GM19240 (cell line): ENCODE measurements around the gene ARID1B.

ENCODE experiments used
- DNase-seq: peaks from one replicate; pipeline ENCODE4 v3.0.0; 2011; ENCODE audit warnings: low spot score; ENCODE audit not compliant: insufficient read length

The ARID1B gene

GRCh38 chr6:156850353-156850752 is 73.2 kb downstream of the ARID1B start:
- DNase-seq: no peak

- no peak for DNase-seq
These were observed 74.3 kb downstream of the ARID1B start for GRCh38 chr6:156851454-156851921.

DNA sequence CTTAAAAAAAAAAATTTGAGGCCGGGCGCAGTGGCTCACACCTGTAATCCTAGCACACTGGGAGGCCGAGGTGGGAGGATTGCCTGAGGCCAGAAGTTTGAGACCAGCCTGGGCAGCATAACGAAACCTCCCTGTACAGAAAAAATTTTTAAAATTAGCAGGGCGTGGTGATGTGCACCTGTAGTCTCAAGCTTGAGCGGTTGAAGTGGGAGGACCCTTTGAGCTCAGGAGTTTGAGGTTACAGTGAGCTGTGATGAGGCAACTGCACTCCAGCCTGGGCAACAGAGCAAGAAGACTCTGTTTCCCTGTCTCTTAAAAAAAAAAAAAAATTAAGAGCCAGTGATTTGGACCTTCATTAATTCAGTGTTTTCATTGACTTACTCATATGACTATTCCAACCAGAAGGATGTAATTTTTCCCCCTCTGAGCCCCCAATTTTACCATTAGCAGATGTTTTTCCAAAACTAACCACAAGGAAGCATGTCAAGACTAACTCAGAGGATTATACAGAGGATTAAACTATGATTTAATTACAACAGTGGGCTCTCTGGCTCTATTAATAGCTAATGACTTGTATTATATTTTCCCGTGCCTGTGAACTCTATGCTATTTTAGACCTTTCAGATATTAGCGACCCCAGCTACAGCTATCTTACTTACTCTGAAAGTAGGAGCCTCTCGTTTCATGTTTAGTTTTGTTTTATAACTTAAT is 75.1 kb downstream of the ARID1B start:
- DNase-seq: no peak

DNA sequence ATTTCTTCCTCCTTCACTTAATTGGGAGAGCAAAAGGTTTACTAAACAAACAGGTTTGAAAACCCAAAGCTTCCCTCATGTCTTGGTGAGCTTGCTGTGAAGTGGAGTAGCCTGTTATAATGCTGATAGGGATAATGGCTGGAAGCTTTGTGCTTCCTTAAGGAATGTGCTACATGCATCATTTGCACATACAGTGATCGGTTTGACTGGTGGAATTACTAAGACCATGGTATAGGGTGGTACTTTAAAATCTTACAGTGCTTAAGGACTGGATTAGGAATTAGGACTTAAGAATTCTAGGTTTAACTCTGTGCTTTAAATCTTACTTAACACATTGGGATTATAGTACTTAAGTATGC is 75.7 kb downstream of the ARID1B start:
- DNase-seq: no peak

DNA sequence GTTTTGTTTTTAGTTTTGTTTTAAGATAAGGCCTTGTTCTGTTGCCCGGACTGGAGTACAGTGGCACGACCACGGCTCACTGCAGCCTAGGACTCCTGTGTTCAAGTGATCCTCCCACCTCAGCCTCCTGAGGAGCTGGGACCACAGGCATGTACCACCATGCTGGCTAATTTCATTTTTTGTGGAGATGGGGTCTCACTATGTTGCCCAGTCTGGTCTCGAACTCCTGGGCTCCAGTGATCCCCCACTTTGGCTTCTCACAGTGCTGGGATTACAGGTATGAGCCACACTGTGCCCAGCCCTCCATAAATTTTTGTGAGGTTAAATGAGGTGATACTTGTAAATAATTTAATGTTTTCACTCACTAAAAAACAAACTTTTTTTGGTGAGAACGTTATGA is 76.6 kb downstream of the ARID1B start:
- DNase-seq: no peak

DNA sequence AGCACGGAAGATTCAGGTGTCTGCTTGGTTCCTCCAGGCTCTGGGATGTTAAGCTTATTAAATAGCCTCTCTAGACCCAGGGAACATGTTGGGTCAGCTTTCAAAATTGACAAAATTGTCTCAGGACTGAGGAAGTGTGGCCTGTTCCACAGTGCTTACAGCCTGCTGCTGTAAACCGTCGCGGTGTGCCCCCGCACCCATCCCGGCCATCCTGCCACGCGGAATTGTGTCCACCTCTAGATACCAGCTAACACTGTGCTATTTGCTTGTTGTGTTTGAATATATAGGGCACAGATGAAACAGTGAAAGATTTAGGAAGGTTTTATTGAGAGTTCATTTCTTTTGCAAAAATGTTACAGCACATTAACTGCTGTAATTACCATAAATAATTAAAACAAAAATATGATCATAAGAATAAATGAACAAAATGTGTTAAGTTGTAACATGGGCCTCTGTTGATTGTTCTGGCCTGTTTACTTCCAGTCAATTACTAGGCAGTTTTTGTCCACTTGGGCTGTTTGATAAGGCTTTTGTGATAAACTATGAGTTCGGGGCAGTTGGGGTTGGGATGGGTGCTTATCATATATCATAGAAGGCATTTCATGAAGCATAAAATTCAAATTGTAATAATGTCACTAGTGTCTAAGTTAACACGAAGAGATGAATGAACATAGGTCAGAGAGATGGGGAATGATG is 77.4 kb downstream of the ARID1B start:
- DNase-seq: no peak

DNA sequence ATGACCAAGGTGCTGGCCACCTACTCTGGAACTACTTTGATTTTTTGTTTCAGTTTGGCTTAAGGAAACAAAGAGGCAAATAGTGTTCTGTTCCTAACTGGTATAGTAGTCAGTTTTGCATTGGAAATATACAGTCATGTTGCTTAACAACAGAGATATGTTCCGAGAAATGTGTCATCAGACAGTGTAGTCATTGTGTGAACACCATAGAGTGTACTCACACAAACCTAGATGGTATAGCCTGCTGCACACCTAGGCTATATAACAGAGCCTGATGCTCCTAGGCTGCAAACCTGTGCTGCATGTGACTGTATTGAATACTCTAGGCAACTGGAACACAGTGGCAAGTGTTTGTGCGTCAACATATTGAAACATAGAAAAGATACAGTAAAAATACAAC is 80.4 kb downstream of the ARID1B start:
- no peak for DNase-seq

GRCh38 chr6:156859686-156860085 is 82.5 kb downstream of the ARID1B start:
- DNase-seq: no peak

DNA sequence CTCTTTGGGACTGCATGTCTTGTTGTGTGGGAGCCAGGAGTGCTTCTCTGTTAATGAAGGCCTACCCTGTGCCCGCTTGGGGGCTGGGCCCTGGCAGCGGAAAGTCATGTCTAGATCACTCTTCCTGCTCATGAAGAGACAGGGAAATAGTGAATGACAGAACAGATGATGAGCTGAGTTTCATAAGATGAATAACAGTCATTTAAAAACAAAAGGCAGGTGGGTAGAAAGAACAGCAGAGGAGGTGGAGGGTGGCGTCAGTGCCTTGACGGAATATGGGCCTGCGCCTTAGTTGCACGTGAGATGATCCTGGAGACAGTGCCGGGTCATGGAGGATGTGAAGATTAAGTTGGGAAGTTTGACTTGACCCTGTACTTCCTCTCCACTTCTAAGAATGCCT is 85.5 kb downstream of the ARID1B start:
- DNase-seq: no peak

- no peak for DNase-seq
These were observed 86.3 kb downstream of the ARID1B start for GRCh38 chr6:156863504-156863903.

DNA sequence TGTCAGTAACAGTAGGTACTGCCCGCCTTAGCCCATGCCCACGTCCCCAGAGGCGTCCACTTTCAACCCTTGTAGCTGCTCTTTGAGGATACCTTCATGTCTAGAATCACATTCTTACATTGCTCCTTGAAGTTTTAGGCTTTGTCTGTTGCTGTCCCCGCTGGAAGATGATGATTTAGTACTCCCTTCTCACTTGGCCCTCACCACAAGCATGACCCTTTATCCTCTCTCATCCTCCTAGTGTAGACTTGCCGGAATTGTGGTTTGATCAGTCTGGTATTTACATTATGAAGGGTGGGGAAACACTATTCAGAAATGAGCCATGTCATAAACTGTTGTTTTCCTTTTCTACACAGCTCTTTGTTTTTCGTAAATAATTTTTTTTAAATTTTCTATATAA is 87.4 kb downstream of the ARID1B start:
- DNase-seq: no peak

DNA sequence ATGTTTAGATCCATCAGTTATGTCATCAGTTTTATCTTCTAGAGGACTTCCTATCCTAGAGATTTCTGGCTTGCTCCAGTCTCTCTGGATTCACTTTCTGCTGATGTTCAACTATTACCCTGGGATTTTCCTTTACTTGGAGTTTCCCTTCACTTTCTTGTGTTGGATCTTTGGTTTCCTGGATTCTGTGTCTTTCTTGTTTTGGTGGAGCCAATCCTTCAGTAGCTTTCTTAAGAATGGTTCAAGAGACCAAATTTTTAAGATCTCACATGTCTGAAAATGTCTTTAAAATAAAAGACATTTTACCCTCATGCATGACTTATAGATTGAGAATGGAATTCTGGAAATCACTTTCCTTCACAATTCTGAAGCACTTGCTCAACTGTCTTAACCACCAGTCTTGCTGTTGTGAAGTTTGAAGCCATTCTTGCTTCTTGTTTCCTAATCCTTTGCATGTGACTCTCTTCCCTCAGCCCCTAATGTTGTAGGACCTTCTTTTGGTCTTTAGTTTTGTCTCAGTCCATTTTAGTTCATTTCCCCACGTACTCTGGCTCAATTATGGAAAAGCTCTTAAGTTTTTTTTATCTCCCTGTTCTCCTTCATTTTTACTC is 87.9 kb downstream of the ARID1B start:
- no peak for DNase-seq

- no peak for DNase-seq
These were observed 89.2 kb downstream of the ARID1B start for GRCh38 chr6:156866220-156867015.

DNA sequence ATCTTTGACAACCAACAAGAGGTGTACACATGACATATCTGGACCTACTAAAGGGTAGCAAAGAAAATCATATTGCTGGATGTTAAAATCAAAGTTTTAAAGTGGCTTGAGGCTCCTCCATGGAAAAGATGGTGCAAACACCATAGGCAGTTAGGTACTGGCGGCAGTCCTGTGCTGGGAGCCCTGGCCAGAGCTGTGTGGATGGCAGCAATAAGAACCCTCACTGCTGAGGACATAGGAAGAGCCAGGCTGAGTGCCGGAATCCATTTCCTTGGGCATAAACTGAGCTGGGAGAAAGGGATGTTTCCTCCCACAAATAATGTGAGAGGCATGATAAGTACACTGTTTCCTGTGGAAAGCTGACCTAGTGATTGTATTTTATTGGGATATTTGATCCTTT is 89.9 kb downstream of the ARID1B start:
- no peak for DNase-seq

- no peak for DNase-seq
These were observed 91.2 kb downstream of the ARID1B start for GRCh38 chr6:156868385-156868784.

GRCh38 chr6:156869980-156870398 is 92.8 kb downstream of the ARID1B start:
- no peak for DNase-seq

DNA sequence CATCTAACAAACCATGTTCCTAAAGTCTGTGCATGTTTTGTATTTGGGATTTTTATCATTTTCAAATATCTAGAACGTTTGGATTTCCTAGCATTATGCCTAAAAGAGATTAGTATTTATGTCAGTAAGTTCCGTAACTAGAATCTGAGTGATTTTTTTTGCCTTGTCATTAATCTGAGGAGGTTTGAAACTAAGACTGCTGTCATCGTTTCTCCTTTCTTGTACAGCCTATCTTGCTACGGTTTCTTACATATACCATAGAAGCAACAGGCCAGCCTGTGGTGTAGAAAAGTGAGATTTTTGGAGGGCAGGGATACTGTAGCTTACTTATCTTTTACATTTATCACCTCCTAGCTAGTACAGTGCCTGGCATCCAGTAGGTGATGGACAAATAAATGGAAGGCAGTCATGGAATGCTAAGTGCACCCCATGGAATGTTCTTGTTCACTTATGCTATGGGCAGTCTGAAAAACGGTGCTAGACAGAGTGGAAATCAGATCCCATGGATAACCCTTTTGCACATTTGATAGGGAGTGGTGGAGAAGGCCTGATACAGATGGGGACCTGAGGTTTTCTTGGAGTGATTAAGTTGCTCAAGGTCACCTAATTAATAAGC is 93.9 kb downstream of the ARID1B start:
- DNase-seq: no peak

DNA sequence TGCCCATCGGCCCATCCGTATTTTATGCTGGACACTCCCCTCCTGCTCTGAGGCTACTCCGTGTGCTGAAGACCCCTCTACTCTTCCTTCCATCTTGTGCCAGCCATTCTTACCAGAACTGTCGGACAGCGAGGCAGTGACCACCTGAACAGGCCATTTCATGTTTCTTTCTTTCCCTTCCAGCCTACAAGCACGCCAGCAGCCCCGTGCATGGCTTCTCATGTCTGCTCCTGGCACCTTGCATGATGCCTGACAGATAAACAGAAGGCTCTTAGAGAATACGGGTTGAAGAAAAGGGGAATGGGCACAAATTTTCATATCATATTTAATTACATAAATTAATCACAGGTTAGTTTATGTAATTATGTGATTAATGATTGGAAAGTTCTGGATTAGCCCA is 95.7 kb downstream of the ARID1B start:
- DNase-seq: no peak

DNA sequence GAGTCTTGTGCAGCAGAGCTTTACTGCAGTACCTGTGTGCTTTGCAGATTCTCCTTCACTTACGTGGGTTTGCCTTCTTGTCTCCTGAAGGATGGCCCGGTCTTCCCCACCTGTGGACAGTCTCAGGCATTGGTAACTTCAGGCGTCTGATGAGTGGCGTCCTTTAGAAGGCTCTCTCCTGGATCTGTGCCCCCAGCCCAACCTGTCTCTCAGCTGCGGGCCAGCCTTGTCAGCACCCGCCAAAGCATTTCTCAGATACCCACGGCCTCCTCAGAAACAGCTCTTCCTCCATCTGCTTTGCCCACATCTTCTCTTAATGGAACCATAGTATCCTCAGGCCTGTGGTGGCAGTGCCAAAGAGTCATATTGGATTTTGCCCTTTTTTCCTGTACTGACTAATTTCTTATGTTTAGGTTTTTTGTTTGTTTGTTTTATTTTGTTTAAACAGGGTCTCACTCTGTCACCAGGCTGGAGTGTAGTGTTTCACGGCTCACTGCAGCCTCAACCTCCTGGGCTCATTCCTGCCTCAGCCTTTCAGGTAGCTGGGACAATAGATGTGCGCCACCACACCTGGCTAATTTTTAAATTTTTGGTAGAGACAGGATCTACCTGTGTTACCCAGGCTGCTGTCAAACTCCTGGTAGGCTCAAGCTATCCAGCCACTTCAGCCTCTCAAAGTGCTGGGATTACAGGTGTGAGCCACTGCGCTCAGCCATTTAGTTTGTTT is 96.6 kb downstream of the ARID1B start:
- DNase-seq: no peak

DNA sequence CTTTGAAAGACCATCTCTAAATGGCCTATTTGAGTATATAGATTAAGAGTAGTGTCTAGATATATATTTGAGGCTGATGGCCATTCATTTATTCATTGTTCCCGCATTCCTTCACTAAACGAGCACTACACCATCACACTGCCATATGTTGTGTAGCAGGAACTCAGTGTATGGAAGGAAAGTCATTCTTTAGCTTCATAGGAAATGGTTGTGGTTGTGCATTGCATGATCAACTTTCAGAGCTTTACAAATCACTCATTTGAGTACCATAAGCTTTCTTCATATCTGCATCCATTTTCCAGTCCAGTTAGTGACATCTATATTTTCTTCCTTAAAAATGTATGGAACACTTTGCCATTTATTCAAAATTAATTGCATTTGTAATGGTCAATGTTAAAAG is 97.9 kb downstream of the ARID1B start:
- no peak for DNase-seq

DNA sequence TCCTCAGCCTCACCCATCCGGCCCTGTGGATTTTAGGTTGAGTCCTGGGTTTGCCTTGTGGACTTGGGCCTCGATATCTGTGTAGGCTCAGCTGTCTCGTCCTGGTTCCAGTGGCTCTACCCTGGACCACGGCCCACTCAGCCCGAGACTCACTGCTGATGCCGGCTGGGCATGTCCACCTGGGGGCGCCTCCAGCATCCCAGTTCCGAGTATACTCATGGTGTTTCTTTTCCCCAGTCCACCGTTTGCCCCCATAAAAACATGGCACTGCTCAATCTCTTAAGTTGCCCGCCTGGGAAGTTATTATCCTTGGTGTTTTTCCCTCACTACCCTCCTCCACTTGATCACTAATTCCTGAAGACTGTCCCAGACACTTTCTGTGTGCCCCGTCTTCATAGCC is 99.1 kb downstream of the ARID1B start:
- DNase-seq: no peak
